ENCODE data around the gene RAD51B. TPM values are rescaled to one million over a fixed set of nuclear protein-coding genes. Genes with fewer than 3 reads are reported as not detected.

RAD51B gene
- 9.0 and 17.8 TPM in 2 replicates for total RNA-seq
- 11.7 and 27.3 TPM in 2 replicates for polyA plus RNA-seq

GRCh38 chr14:67819563-67820421, at the start of gene RAD51B:
Gene RAD51B, plus strand, starts transcription at chr14:67819779.
- TF ChIP-seq CTCF (IDR thresholded peaks at IDR 0.05; ENCODE audit: low read depth, low read length) = no peak
- H3K4me1 ChIP-seq (ENCODE audit: low read depth) = peaks cover 4% of the 10 kb centered on the region
- H3K27ac ChIP-seq = no peak within 1 kb of the TSS
- no peaks in the 10 kb centered on the region for H3K27me3 ChIP-seq
- DNase-seq (ENCODE audit: low read depth in 1 of 2, low spot score in 1 of 2) = peak; percentile 87 to 89
- no peaks in the 10 kb centered on the region for H3K9me3 ChIP-seq (ENCODE audit: low read depth)
- no peaks in the 10 kb centered on the region for H3K36me3 ChIP-seq
- H3K4me3 ChIP-seq = peak within 1 kb of the TSS; percentile 84

DNA sequence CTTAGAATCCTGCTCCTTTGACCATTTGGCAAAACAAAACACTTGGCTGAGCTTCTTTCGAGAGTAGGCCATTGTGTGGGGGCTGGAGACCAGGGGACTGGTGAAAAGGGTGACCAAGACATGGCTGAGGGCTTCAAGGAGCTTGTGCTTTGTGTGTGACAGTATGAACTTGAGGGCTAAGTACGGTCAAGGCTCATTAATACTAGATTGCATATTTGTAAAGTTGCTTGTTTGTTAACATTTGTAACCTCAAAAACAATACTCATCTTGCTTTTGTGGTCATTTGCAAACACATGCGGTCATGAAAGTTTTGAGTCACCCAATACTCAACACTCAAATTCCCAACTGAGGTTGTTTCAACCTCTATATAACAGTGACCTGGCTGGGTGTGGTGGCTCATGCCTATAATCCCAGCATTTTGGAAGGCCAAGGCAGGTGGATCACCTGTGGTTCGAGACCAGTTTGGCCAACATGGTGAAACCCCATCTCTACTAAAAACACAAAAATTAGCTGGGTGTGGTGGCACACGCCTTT, 45.7 kb upstream of the RAD51B start:
- H3K4me1 ChIP-seq (ENCODE audit: low read depth) = no peaks in the 10 kb centered on the region
- no peaks in the 10 kb centered on the region for H3K27me3 ChIP-seq
- no peaks in the 10 kb centered on the region for H3K9me3 ChIP-seq (ENCODE audit: low read depth)
- no peak for DNase-seq (ENCODE audit: low read depth in 1 of 2, low spot score in 1 of 2)
- TF ChIP-seq CTCF (IDR thresholded peaks at IDR 0.05; ENCODE audit: low read depth, low read length) = no peak
- H3K36me3 ChIP-seq = peaks cover 45% of the 10 kb centered on the region
- no peak overlapping the region for H3K4me3 ChIP-seq
- H3K27ac ChIP-seq = no peak overlapping the region

GRCh38 chr14:67776653-67777322, 42.8 kb upstream of the RAD51B start:
- no peak overlapping the region for H3K27ac ChIP-seq
- H3K36me3 ChIP-seq = peaks cover 52% of the 10 kb centered on the region
- DNase-seq (ENCODE audit: low read depth in 1 of 2, low spot score in 1 of 2) = no peak
- no peaks in the 10 kb centered on the region for H3K4me1 ChIP-seq (ENCODE audit: low read depth)
- TF ChIP-seq CTCF (IDR thresholded peaks at IDR 0.05; ENCODE audit: low read depth, low read length) = no peak
- H3K9me3 ChIP-seq (ENCODE audit: low read depth) = no peaks in the 10 kb centered on the region
- H3K4me3 ChIP-seq = no peak overlapping the region
- no peaks in the 10 kb centered on the region for H3K27me3 ChIP-seq

- TF ChIP-seq CTCF (IDR thresholded peaks at IDR 0.05; ENCODE audit: low read depth, low read length) = no peak
- H3K9me3 ChIP-seq (ENCODE audit: low read depth) = no peaks in the 10 kb centered on the region
- H3K36me3 ChIP-seq = peaks cover 56% of the 10 kb centered on the region
- H3K4me1 ChIP-seq (ENCODE audit: low read depth) = no peaks in the 10 kb centered on the region
- no peaks in the 10 kb centered on the region for H3K27me3 ChIP-seq
- no peak overlapping the region for H3K27ac ChIP-seq
- no peak overlapping the region for H3K4me3 ChIP-seq
- no peak for DNase-seq (ENCODE audit: low read depth in 1 of 2, low spot score in 1 of 2)
Observed at GRCh38 chr14:67778792-67779191, 40.8 kb upstream of the RAD51B start.

GRCh38 chr14:67782090-67782489, 37.5 kb upstream of the RAD51B start:
- TF ChIP-seq CTCF (IDR thresholded peaks at IDR 0.05; ENCODE audit: low read depth, low read length) = no peak
- Histone ChIP-seq H3K36me3 (peaks cover 79% of the 10 kb centered on the region), H3K27ac (no peak overlapping the region), H3K27me3 (no peaks in the 10 kb centered on the region), H3K4me3 (no peak overlapping the region), H3K4me1 (ENCODE audit: low read depth) (no peaks in the 10 kb centered on the region), H3K9me3 (ENCODE audit: low read depth) (no peaks in the 10 kb centered on the region)
- DNase-seq (ENCODE audit: low read depth in 1 of 2, low spot score in 1 of 2) = no peak
